GM21390 (cell line): ENCODE data around the gene THPO.

ENCODE experiments used
- ATAC-seq: cut with Tn5 transposase; IDR thresholded peaks from one replicate; pipeline ENCODE4 v1.9.1; 2021; ENCODE audit not compliant: unreplicated experiment

Gene THPO

DNA sequence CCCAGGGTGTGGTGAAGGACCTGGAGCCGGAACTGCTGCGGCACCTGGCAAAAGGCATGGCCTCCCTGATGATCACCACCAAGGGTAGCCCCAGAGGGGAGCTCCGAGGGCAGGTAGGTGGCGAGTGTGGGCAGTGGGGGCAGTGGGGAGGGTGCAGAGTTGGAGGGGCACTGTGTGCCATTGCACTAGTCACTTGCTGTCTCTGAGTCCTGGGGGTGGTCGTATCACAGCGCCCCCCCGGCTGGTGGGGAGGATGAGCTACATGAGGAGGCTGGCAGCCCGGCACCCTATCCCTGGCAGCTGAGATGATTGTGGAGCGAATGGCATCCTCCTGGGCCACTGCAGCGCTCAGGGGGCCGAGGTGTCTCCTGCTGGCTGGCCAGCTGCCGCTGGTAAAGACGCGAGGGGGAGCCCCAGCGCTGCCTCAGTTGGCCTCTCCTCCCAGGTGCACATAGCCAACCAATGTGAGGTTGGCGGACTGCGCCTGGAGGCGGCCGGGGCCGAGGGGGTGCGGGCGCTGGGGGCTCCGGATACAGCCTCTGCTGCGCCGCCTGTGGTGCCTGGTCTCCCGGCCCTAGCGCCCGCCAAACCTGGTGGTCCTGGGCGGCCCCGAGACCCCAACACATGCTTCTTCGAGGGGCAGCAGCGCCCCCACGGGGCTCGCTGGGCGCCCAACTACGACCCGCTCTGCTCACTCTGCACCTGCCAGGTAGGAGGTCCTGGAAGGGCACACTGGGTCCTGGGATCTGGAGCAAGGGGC is 8.2 kb upstream of the THPO start:
- no peak for ATAC-seq

DNA sequence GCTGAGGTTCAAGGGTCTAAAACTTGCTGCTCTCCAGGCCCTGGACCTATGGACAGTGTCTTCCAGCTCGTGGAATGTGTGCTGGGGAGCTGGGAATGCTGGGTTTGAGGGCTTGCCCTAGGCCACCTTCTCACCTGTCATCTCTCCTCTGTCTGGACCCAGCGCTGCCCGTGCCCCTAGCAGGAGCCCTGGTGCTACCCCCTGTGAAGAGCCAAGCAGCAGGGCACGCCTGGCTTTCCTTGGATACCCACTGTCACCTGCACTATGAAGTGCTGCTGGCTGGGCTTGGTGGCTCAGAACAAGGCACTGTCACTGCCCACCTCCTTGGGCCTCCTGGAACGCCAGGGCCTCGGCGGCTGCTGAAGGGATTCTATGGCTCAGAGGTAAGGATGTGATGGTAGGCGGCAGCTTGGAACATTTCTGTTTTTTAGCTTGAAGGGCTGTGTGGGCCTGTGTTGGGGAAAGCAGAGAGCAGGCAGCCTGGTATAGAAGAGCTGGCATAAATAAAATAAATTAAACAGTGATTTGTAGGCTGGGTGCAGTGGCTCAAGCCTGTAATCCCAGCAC is 6.9 kb upstream of the THPO start:
- ATAC-seq, result no peak

DNA sequence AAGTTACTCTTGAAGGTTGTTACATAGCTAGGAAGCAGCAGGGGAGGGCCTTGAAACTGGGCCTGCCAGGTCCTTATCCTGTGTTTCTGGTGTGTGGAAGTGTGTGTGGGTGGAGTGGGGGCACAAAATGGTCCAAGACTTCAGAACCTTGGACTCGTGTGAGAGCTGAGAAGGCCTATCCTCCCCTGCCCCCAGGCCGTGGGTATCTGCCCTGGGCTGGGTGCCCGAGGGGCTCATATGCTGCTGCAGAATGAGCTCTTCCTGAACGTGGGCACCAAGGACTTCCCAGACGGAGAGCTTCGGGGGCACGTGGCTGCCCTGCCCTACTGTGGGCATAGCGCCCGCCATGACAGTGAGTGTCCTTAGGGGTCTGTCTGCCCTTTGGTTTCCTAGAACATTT is 6.3 kb upstream of the THPO start:
- no peak for ATAC-seq

DNA sequence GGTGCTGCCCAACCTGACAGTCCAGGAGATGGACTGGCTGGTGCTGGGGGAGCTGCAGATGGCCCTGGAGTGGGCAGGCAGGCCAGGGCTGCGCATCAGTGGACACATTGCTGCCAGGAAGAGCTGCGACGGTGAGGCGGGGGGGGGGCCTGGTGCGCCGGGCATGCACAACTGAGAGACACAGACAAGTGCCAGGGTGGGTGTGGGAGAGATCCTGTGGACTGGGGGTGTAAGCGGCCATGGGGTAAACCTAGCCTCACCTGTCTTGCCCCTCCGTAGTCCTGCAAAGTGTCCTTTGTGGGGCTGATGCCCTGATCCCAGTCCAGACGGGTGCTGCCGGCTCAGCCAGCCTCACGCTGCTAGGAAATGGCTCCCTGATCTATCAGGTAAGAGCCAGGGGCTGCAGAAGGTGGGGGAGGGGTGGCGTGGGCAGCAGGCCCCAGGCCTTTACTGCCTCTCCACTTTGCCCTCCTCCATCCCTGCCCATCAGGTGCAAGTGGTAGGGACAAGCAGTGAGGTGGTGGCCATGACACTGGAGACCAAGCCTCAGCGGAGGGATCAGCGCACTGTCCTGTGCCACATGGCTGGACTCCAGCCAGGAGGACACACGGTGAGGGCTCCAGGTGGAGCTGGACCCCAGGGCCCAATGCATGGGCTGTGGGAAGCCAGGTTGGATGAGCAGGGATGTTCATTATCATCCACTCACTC is 5.2 kb upstream of the THPO start:
- no peak for ATAC-seq

DNA sequence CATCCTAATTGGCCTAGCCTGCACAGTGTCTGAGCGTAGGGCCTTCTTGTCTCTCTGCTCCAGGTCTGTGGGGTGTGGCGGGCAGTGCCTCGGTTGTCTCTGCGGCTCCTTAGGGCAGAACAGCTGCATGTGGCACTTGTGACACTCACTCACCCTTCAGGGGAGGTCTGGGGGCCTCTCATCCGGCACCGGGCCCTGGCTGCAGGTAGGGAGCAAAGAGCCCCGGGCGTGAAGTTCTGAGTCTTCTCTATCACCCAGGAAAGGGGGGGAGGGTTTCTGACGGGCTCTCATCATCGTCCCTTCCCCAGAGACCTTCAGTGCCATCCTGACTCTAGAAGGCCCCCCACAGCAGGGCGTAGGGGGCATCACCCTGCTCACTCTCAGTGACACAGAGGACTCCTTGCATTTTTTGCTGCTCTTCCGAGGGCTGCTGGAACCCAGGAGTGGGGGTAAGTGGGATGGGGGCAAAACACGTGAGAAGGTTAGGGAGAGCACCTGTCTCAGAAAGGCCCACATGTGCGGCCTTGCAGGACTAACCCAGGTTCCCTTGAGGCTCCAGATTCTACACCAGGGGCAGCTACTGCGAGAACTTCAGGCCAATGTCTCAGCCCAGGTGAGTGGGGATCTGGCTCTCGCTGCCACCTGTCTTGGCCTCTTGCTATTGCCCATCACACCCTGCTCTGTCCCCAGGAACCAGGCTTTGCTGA is 4.5 kb upstream of the THPO start:
- no peak for ATAC-seq

DNA sequence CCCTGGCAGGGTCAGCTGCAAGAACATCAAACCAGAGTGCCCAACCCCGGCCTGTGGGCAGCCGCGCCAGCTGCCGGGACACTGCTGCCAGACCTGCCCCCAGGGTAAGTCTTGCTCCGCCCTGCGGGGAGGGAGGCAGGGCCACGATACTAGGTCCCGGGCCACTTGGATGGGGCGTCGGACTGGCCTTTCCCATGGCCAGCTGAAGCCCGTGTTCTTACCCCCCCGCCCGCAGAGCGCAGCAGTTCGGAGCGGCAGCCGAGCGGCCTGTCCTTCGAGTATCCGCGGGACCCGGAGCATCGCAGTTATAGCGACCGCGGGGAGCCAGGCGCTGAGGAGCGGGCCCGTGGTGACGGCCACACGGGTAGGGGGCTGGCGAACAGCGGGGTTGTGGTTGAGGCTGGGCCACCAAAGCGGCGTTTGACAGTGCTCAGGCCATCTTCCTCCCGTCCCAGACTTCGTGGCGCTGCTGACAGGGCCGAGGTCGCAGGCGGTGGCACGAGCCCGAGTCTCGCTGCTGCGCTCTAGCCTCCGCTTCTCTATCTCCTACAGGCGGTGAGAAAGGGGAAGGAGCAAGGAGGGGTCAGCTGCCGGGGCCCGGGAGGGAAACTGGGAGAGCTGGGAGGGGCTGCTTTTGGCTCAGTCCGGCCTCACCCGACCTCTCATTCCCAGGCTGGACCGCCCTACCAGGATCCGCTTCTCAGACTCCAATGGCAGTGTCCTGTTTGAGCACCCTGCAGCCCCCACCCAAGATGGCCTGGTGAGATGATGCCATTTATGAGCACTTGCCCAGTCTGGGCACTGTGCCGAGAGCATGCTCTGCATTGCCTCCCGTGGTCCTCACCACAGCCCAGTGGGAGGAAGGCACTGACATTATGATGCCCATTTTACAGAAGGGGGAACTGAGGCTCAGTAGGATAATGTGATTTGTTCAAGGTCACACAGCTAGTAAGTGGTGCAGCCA is 3.5 kb upstream of the THPO start:
- ATAC-seq, result no peak

DNA sequence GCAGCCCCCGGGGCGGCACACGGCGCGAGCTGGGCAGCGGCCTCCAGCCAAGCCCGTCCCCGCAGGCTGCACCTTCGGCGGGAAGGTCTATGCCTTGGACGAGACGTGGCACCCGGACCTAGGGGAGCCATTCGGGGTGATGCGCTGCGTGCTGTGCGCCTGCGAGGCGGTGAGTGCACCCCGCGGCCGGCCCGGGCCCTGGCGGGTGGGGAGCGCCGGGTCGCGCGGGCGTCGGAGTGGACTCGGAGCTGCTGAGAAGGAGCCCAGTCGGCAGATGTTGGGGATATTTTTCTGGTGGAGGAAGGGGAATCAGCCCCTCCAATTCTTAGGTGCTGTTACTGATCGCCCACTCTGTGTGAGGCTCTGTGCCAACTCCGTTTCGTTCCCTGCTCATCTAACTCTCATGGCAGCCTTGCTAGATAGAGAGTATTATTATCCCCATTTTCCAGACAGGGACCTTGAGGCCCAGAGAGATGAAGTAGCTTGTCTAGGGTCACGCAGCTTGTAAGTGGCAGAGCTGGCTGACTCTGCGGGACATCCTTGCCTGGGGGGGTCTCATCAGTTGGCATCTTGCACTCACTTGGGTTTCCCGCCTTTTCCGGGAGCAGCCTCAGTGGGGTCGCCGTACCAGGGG is 2.7 kb upstream of the THPO start:
- ATAC-seq, result no peak

DNA sequence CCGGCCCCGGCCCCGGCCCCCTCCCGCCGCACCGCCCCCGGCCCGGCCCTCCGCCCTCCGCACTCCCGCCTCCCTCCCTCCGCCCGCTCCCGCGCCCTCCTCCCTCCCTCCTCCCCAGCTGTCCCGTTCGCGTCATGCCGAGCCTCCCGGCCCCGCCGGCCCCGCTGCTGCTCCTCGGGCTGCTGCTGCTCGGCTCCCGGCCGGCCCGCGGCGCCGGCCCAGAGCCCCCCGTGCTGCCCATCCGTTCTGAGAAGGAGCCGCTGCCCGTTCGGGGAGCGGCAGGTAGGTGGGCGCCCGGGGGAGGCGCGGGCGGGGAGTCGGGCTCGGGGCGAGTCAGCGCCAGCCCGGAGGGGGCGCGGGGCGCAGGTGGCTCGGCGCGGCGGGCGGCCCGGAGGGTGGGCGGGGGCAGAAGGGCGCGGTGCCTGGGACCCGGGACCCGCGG is 2.2 kb upstream of the THPO start:
- ATAC-seq, result no peak

DNA sequence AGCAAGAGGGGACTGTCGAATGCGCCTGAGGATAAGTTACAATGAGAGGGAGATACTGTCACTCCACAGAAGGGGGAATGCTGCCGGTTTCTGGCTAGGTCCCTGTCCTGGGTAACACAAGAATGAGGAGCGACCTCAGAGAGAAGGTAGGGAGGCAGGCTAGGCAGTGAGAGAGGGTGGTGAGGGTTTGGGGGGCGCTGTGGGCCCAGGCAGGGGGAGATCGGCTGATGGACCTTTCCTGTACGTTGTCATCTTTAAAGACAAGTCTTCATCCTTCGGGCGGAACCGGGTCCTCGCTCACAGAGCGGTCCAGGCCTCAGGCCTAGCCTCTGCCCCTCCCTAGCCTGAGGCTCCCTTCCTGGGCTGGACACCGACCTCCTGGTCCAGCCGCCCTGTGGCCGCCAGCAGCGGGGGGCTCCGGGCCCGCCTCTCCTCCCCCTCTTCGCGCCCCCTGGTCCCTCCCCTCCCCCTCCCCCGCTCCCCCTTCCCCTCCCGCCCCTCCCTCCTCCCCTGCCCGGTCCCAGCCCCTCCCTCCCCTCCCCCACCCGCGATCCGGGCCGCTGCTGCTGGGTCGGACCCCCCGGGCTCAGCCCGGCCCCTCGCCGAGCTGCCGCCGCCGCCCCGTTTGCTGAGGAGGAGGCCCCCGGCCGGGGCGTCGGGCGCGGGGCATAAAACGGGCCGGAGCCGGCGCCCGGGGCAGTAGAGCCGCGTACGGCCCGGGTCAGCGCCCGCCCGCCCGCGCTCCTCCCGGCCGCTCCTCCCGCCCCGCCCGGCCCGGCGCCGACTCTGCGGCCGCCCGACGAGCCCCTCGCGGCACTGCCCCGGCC is 1.6 kb upstream of the THPO start, which contains the start of gene CHRD:
Gene CHRD (plus strand): TSS at position 697 of the 827 bp plus-strand sequence. CDS start 265 bp downstream, outside the sequence.
- ATAC-seq, result no peak

DNA sequence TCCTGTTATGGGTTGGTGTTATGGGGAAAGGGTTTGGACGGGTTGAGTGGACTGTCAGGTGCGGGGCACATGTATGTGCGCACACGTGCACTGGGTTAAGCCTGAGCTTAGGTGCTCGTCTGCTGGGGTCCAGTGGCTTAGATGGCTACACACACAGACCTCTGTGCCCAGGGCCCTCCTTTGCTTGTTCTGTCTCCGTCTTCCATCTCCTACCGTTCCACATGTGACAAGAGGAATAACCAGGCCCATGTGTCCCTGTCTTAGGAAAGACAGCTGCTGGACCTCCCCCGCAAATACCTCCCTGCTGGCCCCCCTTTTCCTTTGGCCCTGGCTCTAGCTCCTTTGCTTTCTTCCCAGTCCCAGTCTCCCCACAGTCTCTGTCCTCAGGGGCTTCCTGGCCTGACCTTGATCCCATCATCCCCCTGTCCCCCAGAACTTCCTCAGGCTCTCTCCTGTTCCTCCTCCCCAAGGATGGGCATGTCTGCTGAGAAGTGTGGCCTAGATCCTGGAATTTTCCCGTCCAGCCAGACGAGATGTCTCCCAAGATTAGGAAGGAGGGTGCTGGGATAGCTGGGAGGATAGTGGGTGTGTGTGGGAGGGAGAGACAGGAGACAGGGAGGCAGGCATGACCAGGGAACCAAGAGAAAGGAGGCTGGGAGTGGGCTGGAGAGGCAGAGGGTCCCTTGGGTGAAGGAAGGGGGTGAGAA is 797 bp upstream of the THPO start:
- no peak for ATAC-seq

DNA sequence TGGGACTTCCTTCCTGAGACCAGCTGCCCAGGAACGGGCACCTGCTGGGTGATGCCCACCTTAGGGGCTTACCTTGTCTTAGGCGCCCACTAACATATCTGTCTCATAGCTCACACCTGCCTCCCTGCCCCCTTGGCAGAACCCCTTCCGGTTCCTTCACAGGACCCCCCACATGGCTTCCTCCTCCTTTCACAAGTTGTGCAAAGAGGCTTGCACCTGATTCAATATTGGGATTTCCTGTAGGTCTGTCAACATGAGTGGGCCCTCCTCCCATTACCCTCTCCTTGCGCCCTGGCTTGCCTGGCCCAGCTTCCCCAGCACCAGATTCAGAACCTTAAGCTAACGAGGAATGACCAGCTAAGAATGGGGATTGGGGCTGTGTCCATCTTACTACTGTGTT is 633 bp downstream of the THPO start:
- no peak for ATAC-seq

DNA sequence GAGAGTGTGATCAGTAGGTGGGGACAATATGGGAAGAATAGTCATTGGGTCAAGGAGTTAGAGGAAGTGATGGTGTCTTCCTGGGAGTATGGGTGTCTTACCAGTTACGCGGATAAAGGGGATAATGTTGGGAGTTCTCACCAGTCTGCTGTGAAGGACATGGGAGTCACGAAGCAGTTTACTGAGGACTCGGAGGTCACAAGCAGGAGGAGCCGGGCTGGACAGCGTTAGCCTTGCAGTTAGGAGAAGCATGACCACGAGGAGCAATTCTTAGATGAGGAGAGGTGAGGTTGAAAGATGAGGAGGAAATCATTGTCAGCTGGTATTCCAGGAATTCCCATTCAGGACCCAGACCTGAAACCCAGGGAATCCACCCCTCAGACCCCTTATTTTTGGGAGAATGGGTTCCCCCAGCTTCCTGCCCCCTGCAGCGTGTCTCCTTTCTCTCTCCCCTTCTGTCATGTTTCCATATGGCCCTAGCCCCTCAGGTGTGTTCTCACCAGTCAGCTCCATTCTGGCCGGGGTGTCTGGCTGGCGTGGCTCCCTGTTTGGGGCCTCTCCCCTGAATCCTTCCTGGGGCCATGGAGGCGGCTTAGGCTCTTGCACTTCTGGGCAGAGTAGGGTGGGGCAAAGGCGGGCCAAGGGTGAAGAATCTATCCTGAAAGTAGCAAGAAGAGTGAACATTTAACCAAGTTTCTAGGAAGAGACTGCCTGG is 2.1 kb downstream of the THPO start:
- no peak for ATAC-seq

DNA sequence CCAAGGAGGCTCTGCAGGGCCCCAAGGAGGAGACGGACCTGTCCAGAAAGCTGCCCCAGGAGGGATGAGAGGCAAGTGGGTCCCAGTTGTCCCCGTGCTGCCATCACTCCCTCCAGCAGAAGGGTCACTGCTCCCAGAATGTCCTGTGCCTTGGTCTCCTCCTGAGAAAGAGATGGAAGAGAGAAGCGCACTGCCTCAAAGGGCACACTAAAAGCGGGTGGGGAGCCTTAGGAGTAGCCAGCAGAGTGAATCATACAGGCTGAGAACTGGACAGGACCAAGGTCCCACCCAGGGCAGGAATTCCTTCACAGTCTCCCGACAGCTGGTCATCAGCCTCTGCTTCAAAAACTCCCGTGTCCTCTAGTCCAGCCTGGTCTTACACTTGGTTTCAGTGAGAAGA is 4.6 kb downstream of the THPO start:
- ATAC-seq, result no peak

DNA sequence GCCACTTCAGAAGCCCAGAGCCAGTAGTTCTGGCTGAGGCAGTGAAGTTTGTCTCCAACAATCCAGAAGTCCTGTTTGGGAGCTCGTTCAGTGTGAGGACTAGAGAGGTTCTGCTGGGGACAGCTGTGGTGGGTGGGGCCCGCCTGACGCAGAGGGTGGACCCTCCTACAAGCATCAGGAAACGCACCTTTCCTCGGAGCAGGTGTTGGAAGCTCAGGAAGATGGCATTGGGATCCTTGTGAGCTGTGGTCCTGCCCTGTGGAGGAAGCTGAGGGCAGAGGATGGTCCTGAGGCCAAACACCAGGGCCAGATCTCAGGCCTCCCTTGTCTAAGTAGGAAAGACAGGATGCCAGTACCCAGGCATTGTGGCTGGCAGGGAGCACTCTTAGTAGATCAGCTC is 5.1 kb downstream of the THPO start:
- ATAC-seq, result no peak

DNA sequence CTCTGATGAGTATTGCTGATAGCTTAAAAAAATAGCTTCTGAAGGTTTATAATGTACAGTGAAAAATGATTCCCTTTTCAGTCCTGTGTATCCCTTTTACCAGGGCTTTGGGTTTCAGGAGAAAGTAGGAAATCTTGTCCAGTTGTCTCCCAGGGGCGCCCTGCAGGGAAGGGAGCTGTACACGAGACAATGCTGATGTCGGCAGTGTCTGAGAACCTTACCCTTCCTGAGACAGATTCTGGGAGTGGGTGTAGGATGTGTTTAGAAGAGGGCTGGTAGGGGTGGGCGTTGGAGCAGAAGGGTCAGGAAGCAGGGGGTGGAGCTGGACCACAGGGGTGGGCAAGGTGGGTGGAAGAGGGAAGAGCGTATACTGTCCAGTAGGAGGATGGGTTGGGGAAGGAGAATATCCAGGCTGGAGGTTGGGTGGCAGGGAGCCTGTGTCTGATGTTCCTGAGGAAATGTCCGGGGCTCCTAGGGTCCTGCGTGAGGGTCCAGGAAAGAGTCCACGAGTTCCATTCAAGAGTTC is 5.6 kb downstream of the THPO start:
- ATAC-seq, result no peak

DNA sequence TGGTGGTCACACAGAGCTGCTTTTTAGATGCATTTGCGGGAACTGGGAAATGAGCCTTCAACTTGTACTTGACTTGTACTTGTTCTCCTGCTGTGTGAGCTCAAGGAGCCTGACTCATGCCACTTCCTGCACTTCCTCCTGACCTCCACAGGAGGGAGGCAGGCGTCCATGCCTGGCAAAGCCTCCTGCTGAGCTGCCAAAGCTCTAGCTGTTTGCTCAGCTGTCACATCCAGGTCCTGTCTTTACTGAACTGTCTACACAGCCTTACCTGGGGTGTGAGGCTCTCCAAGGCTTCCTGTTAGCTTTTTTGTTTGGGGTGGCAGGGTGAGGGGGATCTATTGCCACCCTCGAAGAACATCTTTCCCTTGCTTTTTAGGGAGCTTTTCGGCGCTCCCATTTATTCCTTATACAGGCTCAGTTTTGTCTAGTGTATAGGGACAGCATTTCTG is 6.4 kb downstream of the THPO start:
- peak; percentile 70 for ATAC-seq

DNA sequence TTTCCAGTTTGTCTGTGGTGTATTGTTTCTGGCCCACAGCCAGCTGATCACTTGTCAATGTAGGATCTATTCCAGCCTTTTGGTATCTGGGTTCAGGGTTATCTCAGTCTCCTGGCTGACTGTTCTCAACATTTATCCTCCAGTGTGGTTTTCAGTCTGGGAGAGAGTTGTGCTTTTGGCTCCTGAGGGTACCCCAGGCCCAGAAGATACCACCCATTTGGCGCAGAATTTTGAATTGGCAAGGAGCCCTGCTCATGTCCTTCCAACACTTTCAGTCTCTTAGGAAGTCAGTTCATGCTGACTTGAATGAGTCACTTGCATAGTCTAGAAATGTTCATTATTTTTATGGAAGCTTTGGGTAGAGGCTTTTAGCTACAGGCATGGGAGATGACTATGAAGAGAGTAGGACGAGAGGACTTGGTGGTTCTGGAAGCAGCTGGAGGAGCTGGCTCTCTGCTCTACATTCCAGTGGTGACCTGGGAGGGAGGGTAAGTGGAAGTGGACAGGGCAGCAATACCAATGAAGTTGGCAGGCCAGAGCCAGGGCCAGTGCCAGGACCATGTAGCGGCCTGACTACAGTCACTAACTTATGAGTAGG is 9.3 kb downstream of the THPO start:
- no peak for ATAC-seq
